GM19438 (cell line): ENCODE measurements around the gene RSPO1.

Experiments used
- ATAC-seq: cut with Tn5 transposase; IDR thresholded peaks from one replicate; pipeline ENCODE4 v1.9.1; 2021; ENCODE audit warnings: low read depth; ENCODE audit not compliant: unreplicated experiment

RSPO1 gene

DNA sequence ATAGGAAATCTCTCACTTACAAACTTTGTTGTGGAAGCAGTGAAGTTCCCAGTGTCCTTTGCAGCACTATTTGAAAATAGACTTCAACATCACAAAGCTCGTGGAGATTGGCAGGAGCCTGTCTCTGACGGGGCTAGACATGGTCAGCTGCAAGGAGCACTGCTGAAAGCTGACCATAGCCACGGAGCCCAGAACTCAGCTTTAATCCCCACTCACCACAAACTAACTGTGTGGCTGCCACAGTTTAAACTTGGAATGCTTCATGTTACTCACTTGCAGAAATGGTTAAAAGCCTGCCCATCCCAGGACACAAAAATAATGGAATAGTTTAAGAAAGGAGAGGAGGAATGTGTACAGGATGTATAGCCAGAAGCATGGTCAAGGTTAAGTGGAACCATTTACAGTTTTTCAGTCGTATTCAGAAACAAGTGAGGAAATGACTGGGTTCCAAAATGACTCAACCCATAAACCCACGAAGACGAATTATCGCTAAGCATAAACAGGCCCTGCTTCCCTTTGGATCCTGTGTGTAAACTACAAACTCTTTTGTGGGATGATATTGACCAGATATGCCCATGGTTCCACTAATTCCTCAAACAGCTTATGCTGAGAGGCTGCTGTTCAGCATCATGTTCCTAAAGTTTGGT lies 59.7 kb downstream of the RSPO1 start:
- ATAC-seq, result no peak

DNA sequence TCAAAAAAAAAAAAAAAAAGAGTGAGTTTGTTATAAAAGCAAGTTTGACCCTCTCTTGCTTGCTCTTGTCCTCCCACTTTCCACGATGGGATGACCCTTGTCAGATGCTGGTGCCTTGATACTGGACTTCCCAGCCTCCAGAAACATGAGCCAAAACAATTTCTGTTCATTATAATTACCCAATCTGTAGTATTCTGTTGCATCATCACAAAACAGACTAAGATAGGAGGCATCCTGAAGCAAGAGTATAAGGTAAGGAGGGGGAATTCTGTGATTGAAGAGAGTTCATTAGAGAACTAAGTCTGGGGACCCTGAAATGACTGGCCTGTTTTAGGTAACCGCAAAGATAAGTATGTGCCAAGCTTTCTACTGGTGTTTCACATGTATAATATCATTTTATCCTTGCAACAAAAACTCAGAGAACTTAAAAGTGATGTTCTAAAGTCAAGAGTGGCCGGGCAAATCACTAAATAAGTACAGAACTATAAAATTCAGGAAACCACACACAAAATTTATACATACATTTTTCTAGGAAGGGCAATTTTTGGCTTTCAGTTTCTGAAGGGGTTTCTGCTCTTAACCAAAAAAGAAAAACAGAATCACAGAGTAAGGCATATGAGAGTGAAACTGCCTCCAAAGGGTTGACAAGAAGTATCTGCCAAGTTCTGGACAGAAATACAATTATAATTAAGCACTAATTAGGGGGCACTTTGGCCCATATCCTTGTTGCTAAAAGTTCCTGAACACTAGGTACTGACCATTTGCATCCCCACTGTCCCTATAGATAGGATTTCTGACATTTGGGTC lies 64.0 kb downstream of the RSPO1 start:
- ATAC-seq, result no peak

DNA sequence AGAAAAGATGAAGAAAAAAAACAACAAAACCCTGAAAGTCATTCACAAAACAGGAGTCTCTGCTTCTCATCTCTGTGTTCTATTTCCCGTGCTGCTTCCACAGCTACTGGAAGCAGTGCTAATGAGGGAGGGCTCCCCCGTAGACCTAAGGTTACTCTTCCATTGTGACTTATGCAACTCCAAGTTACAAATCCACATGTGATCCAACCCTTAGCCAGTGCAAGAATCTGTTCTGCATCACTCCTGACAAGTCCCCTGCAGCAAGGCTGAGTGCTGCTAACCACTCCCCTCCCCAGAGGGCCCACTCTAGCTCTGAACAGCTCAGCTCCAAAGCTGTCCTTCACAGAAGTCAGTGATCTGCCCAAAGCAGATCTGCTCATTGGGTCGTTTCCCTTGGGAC lies 67.7 kb downstream of the RSPO1 start:
- ATAC-seq, result no peak

DNA sequence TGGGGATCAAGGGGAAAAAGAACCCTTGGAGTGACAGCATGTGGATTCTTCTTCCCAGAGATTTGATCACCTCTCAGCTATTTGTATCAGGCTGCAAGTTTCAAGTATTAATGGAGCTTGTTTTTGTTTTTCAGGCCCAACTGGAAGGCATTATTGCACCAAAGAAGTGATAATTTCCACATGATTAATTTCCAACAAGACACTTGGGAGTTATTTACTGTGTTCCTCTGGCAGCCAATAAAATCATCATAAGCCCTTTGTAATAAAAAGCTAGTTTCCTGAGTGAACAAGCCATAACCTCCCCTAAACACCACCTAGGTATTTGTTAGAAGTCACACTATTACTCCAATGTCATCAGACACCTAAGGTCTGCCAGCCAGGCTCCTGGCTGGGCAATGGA lies 69.8 kb downstream of the RSPO1 start:
- no peak for ATAC-seq

DNA sequence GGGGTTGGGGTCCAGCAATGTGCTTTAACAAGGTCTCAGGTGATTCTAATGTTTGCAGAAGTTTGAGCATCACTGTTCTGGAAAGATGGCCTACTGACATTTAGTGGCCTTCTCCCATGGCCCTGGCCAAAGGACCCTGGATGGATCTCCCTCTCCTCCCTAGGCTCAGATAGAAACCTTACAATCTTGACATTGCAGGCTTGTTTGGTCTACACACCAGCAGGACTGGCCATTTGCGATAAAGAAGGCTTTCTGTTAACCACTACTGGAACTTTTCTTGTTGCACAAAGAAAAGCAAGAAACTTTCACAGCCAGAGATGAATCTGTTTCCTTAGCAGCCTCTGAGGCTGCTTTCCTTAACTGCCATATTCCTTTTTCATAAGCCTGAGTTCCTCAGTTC lies 71.7 kb downstream of the RSPO1 start:
- ATAC-seq, result no peak
